GM12878 (cell line): ENCODE data around the gene BLCAP. TPM values are rescaled to one million over a fixed set of nuclear protein-coding genes. Genes with fewer than 3 reads are reported as not detected.

Source experiments
- ATAC-seq: fragments of 200-7000 bp; cut with Tn5 transposase; 3 replicates; pipeline ENCODE4 v1.9.1; 2020; ENCODE audit warnings: mild to moderate bottlenecking, moderate library complexity
- BruUV-seq: library from RNA; stranded (reverse); fragments of 400-500 nt; replicated peaks from 2 replicates; lab custom pipeline; 2021; lab: Mats Ljungman, UMichigan
- CTCF ChIA-PET: fragments of 300-600 bp; sonication (Branson Sonifier 250); formaldehyde crosslinking; extraction: SDS; loops from one replicate; lab custom pipeline; 2021; ENCODE audit warnings: inconsistent platforms; lab: Yijun Ruan, JAX
- POLR2A ChIA-PET: fragments of 350-600 bp; formaldehyde crosslinking; extraction: SDS; loops from one replicate; lab custom pipeline; 2021; ENCODE audit warnings: inconsistent platforms; lab: Charles Lee
- RAD21 ChIA-PET: fragments of 300-600 bp; sonication (Branson Sonifier 250); formaldehyde crosslinking; loops from one replicate; lab custom pipeline; 2023; ENCODE audit warnings: antibody characterized with exemption; ENCODE audit not compliant: unreplicated experiment; lab: Charles Lee
- SMC1A ChIA-PET: fragments of 300-600 bp; sonication (Branson Sonifier 250); formaldehyde crosslinking; loops from one replicate; lab custom pipeline; 2023; ENCODE audit not compliant: unreplicated experiment, uncharacterized antibody; lab: Charles Lee
- DNase-seq: peaks from one replicate; pipeline ENCODE4 v3.0.0-alpha.2; 2011; ENCODE audit warnings: low read depth, low spot score
- FAIRE-seq: peaks from 3 replicates; lab custom pipeline; 2011; peaks lifted over from hg19 to GRCh38; lab: Jason Lieb, UNC
- H2AFZ ChIP-seq: 2 replicates; pipeline ENCODE4 v1.6.0; 2011; ENCODE audit warnings: low read depth, low read length, control low read depth; ENCODE audit not compliant: control insufficient read depth
- H3K27ac ChIP-seq: 2 replicates; pipeline ENCODE4 v1.5.1; 2011; ENCODE audit warnings: control low read depth; ENCODE audit not compliant: control insufficient read depth, insufficient read depth
- H3K27me3 ChIP-seq, 2 experiments: replicated peaks in 1 of 2; 2 replicates each; pipeline versions ENCODE4 v1.6.0 to v1.6.1; 2011; ENCODE audit warnings: low read length in 1 of 2; ENCODE audit not compliant: control insufficient read depth in 2 of 2, insufficient read depth in 2 of 2
- H3K36me3 ChIP-seq, 2 experiments: 2 replicates each; pipeline ENCODE4 v1.5.1; 2011; ENCODE audit warnings: low read length in 1 of 2; ENCODE audit not compliant: control insufficient read depth in 2 of 2, insufficient read depth in 2 of 2
- H3K4me1 ChIP-seq: 2 replicates; pipeline ENCODE4 v1.6.1; 2011; ENCODE audit warnings: mild to moderate bottlenecking, low read length, moderate library complexity, mixed read lengths; ENCODE audit not compliant: control insufficient read depth, insufficient read depth
- H3K4me2 ChIP-seq: 2 replicates; pipeline ENCODE4 v1.6.0; 2011; ENCODE audit warnings: control low read depth; ENCODE audit not compliant: control insufficient read depth, insufficient read depth
- H3K4me3 ChIP-seq: fragments of 200-600 bp; sonication (generic); 2 replicates; pipeline ENCODE4 v1.5.1; 2016
- H3K79me2 ChIP-seq: 2 replicates; pipeline ENCODE4 v1.6.0; 2011; ENCODE audit warnings: low read length; ENCODE audit not compliant: control insufficient read depth, insufficient read depth
- H3K9ac ChIP-seq: 2 replicates; pipeline ENCODE4 v1.8.0; 2011; ENCODE audit warnings: low read length, control low read depth, mixed read lengths; ENCODE audit not compliant: control insufficient read depth, insufficient read depth
- H3K9me3 ChIP-seq: replicated peaks from 3 replicates; pipeline ENCODE4 v1.5.1; 2011; ENCODE audit warnings: mild to moderate bottlenecking, low read length; ENCODE audit not compliant: control insufficient read depth, insufficient read depth
- H4K20me1 ChIP-seq: 2 replicates; pipeline ENCODE4 v1.6.0; 2011; ENCODE audit not compliant: control insufficient read depth, insufficient read depth
- CREM ChIP-seq: IDR thresholded peaks from 2 replicates; pipeline ENCODE4 v1.6.1; 2014; ENCODE audit warnings: antibody characterized with exemption, low read depth
- MEF2B ChIP-seq: fragments of 450-650 bp; IDR thresholded peaks from 2 replicates; pipeline ENCODE4 v1.6.1; 2018; ENCODE audit warnings: mild to moderate bottlenecking, moderate library complexity; ENCODE audit not compliant: partially characterized antibody, poor library complexity, severe bottlenecking
- SMARCA5 ChIP-seq: fragments of 450-650 bp; IDR thresholded peaks from 2 replicates; pipeline ENCODE4 v1.6.1; 2017; ENCODE audit warnings: mild to moderate bottlenecking
- WGBS: methylation state at CpG from one replicate; pipeline ENCODE4 v1.1.6; 2016; ENCODE audit warnings: low lambda C conversion rate; ENCODE audit not compliant: insufficient replicate concordance, insufficient coverage; ENCODE audit errors: missing lambda C conversion rate; 5-methylcytosine and 5-hydroxymethylcytosine counted together
- in situ Hi-C: fragments of 300-500 bp; cut with MboI; formaldehyde crosslinking; loops from 9 replicates; pipeline ENCODE4 v1.14.3; 2018; ENCODE audit warnings: mixed read lengths
- intact Hi-C: fragments of 100-400 bp; cut with micrococcal nuclease; formaldehyde crosslinking; loops from one replicate; pipeline ENCODE4 v1.14.2; 2022; ENCODE audit not compliant: unreplicated experiment
- polyA plus RNA-seq, 11 experiments: library from polyadenylated mRNA; depleted of rRNA in 4 of 11; unstranded in 6 of 11; stranded (reverse) in 5 of 11; fragments of >200 nt; fragmentation: Nextera tagmentation in 4 of 11; fragmentation: Illumina TruSeq in 1 of 11; extraction: Ambion mirVana in 4 of 11; extraction: Trizol in 1 of 11; gene quantifications; 1 replicate in 1 of 11; 2 replicates in 10 of 11; pipeline versions ENCODE4 v1.2.1 to v1.2.3, GENCODE V29; 2011 to 2016; ENCODE audit warnings: inconsistent platforms in 2 of 11, missing spikeins in 2 of 11, low read depth in 1 of 11
- total RNA-seq, 4 experiments: library from RNA; depleted of rRNA in 3 of 4; stranded (reverse); fragments of >200 nt in 3 of 4; fragmentation: Illumina TruSeq in 1 of 4; extraction: Trizol in 1 of 4; gene quantifications; 2 replicates each; pipeline versions ENCODE4 v1.2.1 to v1.2.3, GENCODE V29; 2013 to 2021
- TF ChIP-seq, protein P1 (sequence below): IDR thresholded peaks from 2 replicates; pipeline ENCODE4 v1.6.1; 2011; ENCODE audit warnings: borderline replicate concordance, low read depth, mild to moderate bottlenecking, moderate library complexity, mixed read lengths, low read length; ENCODE audit not compliant: insufficient read depth; ENCODE audit errors: extremely low read length
- TF ChIP-seq, protein P2 (sequence below): IDR thresholded peaks from 2 replicates; pipeline ENCODE4 v1.6.1; 2011; ENCODE audit warnings: low read depth, low read length, improper control_type of control experiment, borderline replicate concordance

The BLCAP gene
- total and polyA plus RNA-seq, 10 of the 15 experiments (the other 5 are each of a cell fraction or from before 2014, with no cell fraction given) = 24.6 to 62.3 (median 47.3) TPM

DNA sequence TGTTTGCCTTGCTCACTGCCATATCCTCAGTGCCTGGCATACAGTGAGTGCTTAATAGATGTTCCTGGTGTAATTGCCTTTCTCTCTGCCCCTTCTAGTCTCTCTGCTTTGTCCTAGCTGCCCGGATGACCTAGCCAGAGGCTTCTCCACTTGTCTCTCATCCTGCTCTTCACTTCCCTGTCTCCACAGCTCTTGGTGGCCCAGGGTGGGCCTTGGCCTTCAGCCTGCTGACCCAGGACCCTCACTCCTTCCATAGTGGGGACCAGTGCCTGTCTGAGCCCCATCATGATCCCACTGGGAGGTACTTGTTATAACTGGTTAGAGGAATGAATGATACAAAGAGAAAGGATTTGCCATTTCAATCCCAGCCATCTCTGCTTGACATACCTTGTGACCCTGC is 49.2 kb upstream of the BLCAP start:
- BruUV-seq = no TSS peak
- FAIRE-seq (no peak), ATAC-seq (no peak), DNase-seq (no peak)
- SMC1A ChIA-PET = no interaction called here
- RAD21 ChIA-PET = no interaction called here
- in situ Hi-C loops (no loop called here), intact Hi-C loops (no loop called here)
- TF ChIP-seq, protein P1, sequence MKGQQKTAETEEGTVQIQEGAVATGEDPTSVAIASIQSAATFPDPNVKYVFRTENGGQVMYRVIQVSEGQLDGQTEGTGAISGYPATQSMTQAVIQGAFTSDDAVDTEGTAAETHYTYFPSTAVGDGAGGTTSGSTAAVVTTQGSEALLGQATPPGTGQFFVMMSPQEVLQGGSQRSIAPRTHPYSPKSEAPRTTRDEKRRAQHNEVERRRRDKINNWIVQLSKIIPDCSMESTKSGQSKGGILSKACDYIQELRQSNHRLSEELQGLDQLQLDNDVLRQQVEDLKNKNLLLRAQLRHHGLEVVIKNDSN = no peak
- no peak for TF ChIP-seq CREM
- no peak for TF ChIP-seq MEF2B
- TF ChIP-seq, protein P2, sequence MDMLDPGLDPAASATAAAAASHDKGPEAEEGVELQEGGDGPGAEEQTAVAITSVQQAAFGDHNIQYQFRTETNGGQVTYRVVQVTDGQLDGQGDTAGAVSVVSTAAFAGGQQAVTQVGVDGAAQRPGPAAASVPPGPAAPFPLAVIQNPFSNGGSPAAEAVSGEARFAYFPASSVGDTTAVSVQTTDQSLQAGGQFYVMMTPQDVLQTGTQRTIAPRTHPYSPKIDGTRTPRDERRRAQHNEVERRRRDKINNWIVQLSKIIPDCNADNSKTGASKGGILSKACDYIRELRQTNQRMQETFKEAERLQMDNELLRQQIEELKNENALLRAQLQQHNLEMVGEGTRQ = no peak
- TF ChIP-seq SMARCA5 = no peak
- Histone ChIP-seq H3K9me3 (no peaks in the 10 kb centered on the region), H3K4me3 (no peak overlapping the region), H4K20me1 (no peaks in the 10 kb centered on the region), H3K79me2 (no peaks in the 10 kb centered on the region), H2AFZ (no peak overlapping the region), H3K27me3 (no peaks in the 10 kb centered on the region; a peak in 1 of 4 replicates), H3K4me2 (0 out of 2 replicates have a peak overlapping the region, but pooled peaks have one; percentile 3), H3K36me3 (no peaks in the 10 kb centered on the region), H3K9ac (no peak overlapping the region), H3K4me1 (peaks cover 13% of the 10 kb centered on the region), H3K27ac (no peak overlapping the region)
- WGBS = 12% methylated on average over 1 of the region's 1 CpG
- POLR2A ChIA-PET = no interaction called here
- CTCF ChIA-PET = interaction anchor here (1.3 to 1.4 kb wide), 2 partner anchors 39 to 416 kb away, joined by 4 read pairs; no protein-coding TSS in a partner anchor
